DND-41 (cell line): ENCODE results near the gene DEF6.

Source experiments
- CTCF ChIP-seq: IDR thresholded peaks from 2 replicates; pipeline ENCODE4 v1.5.1; 2012; ENCODE audit warnings: borderline replicate concordance, low read length, moderate library complexity, mild to moderate bottlenecking; ENCODE audit not compliant: poor library complexity, severe bottlenecking; ENCODE audit errors: extremely low read depth
- EZH2 ChIP-seq: IDR thresholded peaks from 3 replicates; pipeline ENCODE4 v1.6.1; 2012; ENCODE audit warnings: borderline replicate concordance, low read depth, mild to moderate bottlenecking, moderate library complexity, low read length, inconsistent platforms; ENCODE audit not compliant: severe bottlenecking

GRCh38 chr6:35298625-35299140 lies 1.1 kb downstream of the DEF6 start:
- TF ChIP-seq CTCF (no peak), EZH2 (no peak)
